Measurements from ENCODE around the gene PLEKHO2.

The PLEKHO2 gene

DNA sequence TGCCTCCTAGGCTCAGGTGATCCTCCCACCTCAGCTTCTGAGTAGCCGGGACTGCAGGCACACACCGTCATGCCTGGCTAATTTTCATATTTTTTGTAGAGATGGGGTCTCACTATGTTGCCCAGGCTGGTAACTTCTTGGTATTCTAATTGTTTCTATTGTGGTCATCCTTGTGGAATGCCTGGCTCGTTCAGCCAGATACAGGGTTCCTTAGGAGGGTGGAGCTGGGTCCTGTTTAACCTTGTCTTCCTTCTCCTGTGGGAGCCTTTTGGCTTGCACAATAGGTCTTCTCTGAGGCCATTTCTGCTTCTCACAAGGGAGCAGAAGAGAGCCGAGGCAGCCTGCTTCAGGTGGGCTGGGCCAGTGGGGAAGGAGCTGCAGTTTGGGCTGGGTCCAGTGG lies 15.7 kb downstream of the PLEKHO2 start:
- no peak for DNase-seq

DNA sequence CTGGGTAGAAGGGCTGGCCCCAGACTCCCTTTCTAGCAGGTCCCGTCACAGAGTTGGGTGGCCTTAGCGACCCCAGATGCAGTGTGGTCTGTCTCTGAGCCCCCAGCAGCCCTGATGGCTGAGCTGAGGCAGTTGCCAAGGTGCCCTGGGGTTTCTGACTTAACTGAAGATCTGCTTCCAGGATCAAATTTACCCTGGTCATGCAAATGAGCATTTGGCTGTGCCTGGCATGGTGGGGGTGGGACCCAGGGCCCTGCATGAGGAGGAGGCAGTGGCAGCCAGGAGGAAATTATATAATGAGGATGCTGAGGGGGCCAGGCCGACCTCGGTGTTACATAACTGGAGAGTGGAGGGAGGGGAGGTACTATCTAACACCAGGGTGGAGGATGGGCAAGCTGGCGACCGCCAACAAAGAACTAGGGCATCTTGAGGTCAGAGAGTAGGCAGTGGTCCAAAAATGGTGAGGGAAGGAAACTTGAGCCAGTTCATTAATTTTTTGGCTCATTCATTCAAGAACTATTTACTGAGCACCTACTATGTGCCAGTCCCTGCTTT lies 16.4 kb downstream of the PLEKHO2 start:
- DNase-seq: peak; percentile 21

DNA sequence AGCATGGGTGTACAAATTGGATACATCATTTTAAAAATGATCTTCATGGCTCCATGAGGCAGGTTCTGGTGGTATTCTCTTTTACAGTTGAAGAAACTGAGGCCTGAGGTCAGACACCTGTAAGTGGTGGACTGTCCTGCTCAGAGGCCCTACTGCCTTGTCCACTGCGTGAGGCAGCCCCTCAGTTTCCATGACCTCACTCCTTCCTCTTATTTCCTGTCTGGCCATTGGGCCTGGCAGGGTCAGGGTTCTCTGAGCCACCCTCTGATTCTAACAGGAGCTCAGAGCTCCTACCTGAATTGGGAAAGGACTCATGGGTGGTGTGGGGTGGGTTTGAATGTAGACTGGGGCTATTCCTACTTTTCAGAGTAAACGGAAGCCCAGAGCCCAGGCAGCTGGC lies 17.5 kb downstream of the PLEKHO2 start:
- DNase-seq: no peak

DNA sequence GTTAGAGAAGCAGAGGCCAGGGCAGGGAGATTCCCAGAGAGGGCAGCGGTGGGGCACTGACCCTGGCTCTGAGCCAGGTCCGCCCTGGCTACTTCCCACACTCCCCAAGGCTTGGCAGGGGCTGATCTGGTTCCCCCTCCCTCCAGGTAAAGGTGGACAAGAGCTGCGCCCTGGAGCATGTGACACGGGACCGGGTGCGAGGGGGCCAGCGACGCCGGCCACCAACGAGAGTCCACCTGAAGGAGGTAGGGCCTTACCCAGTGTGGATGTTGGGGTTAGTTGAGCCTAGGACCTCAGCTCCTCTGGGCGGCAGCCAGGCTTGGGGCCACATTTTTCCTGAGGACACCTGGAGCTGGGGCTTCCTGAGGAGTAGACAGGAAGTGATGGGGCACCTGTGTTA lies 19.6 kb downstream of the PLEKHO2 start:
- DNase-seq: no peak

DNA sequence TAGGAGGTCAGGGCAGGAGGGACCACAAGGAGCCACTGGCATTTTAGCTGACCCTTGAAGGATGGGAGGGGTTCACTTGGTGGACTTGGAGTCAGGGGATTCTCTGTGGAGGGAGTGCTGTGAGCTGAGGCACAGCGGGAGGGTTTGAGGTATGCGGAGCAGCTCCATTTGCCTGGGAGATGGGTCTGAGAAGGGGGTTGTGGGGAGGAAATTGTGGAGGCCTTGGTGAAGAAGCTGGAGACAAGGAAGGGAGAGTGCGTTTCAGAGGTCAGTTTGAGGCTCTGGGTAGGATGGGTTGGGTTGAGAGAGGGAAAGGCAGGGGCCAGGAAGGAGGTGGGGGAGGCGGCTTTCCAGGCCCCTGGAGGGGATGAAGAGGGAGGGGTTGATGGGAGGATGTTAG lies 20.2 kb downstream of the PLEKHO2 start:
- no peak for DNase-seq

DNA sequence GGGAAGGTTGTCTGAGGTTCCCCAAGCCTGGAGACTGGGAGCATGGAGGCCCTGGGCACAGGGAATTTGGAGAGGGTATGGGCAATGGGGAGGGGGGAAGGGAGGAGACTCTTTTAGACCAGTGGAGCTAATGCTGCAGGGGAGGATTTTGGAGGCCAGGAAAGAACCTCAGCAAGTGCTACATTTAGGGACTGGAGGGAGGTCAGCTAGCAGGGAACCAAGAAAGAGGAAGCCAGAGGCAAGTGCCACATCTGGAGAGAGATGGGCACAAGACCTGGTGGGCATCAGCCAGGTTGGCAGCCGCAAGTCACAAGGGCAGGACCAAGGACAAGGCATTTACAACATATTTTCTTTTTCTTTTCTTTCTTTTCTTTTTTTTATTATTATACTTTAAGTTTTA lies 20.7 kb downstream of the PLEKHO2 start:
- DNase-seq: no peak

DNA sequence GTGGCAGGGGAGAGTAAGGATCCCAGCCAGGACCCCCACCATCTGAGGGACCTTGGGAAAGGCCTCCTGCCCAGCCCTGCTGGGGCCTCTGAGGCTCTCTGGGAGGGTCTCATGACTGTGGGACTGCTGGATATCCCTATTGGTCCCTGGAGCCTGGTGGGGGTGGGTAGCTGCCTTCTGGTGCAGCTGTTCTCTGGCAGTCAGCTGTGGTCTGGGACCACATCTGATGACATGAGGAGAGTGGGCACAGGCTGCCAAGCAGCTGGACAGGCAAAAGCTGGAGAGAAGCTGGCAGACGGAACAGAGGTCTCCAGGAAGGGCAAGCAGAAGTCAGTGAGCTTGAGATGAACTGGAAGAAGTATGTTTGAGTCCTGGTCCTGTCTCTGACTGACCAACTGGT lies 22.4 kb downstream of the PLEKHO2 start:
- no peak for DNase-seq

DNA sequence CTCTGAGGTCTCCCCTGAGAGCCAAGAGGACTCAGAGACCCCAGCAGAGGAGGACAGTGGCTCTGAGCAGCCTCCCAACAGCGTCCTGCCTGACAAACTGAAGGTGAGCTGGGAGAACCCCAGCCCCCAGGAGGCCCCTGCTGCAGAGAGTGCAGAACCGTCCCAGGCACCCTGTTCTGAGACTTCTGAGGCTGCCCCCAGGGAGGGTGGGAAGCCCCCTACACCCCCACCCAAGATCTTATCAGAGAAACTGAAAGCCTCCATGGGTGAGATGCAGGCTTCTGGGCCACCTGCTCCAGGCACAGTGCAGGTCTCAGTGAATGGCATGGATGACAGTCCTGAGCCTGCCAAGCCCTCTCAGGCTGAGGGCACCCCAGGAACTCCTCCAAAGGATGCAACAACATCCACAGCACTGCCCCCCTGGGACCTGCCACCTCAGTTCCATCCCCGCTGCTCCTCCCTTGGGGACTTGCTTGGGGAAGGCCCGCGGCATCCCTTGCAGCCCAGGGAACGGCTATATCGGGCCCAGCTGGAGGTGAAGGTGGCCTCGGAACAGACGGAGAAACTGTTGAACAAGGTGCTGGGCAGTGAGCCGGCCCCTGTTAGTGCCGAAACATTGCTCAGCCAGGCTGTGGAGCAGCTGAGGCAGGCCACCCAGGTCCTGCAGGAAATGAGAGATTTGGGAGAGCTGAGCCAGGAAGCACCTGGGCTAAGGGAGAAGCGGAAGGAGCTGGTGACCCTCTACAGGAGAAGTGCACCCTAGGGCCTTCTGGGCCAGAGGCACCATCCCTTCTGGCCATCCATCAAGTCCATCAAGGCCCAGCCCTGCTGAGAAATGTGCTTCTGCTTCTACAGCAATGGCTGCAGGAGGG lies 23.6 kb downstream of the PLEKHO2 start:
- DNase-seq: no peak

DNA sequence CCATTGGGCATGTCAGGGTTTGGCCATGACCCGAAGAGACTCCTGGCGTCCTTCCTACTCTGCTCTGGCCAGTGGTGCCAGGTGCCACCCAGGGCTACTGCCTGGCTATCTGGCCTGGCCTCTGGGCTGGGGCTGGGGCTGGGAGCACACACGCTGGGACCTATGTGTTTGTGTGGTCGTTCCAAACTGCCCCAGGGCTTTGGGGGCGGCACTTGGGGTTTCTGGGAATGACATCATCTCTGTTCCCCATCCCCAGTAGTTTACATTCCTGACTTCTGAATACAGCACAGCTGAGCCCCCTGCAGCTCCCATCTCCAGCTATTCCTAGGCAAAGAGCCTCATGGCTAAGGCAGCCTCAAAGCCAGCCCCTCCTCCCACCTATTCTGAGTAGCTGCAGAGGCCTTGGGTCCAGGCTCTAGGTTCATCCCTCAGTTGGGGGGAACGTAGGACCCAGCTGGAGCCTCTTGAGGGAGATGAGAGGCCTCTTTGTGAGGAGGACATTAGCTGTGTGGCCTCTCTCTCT lies 24.3 kb downstream of the PLEKHO2 start:
- no peak for DNase-seq

DNA sequence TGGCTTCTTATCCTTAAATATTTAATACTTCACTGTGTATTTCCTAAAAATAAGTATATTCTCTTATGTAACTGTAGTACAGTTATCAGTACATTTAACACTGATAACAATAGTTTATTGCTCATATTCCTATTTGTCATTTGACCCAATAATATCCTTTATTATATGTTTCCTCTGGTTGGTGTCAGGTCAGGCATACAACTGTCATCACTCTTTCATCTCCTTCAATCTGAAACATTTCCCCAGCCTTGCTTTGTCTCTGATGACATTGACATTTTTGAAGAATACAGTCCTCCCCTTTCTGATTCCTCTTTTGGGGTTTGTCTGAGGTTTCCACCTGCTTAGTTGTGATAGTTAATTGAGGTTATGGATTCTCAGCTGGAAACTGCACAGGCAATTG lies 27.8 kb downstream of the PLEKHO2 start:
- DNase-seq: no peak

DNA sequence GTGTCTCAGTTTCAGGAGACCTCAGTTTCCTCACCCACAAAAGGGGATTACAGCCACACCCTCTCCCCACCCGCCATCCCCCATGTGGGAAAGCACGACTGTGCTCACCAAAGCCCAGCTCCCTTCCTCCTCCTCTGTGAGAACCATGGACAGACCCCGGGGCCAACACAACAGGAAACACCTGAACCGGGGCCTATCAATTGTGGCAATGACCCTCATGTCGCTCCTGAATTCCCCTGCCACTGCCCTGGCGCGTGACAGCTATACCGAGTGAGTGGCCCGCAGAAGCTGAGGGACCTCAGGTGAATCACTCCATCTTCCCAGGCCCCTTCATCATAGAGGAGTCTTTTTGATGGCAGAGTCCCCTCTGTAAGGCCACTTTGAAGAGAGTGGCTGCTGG lies 28.6 kb downstream of the PLEKHO2 start:
- no peak for DNase-seq

DNA sequence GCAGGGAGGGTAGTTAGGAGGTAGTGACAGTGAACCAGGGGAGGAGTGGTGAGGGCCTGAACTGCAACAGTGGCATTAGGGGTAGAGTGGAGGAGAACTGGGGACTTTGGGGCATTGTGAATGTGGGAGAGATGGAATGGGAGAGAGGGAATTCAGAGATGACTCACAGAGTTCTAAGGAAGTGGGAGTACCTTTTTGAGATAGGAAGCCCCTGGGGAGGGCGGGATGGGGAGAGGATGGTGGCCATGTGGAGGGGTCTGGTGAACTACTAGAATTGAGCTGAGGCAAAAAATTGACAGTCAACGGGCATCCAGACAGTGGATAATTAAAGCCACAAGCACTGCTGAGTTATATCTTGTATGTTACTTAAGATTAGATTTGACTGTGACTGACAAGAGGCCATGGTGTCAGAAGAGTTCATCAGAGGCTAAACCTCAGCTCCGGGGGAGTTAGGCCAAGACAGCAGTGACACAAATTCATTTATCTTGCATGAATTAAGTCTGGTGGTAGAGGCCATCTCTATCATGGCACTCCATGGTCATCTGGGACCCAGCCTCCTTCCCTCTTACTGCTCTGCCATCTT lies 34.0 kb downstream of the PLEKHO2 start:
- no peak for DNase-seq

DNA sequence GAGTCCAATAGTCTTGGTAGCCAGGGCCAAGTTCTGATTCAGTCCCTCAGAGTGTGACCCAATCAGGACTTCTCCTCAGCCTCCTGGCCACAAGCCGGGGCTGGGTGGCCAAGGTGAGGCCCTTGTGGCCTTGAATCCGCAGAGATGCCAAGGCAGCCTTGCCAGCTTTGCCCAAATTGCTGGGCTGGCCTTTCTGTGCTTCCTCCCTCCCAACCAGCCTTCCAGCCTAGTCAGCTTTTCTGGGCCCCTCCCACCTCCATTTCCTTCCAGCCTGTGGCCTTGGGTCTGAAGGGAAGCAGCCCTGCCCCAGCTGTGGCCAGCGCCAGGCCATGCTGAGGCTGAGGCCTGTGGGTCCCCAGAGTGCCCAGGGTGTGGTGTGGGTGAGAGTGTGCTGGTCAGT lies 35.7 kb downstream of the PLEKHO2 start:
- no peak for DNase-seq

DNA sequence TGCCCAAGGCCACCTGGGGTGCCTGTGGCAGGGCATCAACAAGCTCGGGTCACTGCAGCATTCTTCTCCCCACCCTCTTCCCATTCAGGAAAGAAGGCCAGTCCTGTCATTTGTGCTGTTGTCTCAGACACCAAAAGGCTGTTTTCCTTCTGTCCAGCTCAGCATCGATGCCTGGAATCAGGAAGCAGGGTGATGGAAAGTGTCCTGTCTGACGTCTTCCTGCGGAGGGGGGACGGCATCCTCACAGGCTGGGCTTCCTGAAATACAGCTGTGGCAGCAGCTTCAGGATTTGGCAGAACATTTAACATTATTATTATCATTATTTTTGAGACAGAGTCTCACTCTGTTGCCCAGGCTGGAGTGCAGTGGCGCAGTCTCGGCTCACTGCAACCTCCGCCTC lies 37.0 kb downstream of the PLEKHO2 start:
- DNase-seq: no peak

DNA sequence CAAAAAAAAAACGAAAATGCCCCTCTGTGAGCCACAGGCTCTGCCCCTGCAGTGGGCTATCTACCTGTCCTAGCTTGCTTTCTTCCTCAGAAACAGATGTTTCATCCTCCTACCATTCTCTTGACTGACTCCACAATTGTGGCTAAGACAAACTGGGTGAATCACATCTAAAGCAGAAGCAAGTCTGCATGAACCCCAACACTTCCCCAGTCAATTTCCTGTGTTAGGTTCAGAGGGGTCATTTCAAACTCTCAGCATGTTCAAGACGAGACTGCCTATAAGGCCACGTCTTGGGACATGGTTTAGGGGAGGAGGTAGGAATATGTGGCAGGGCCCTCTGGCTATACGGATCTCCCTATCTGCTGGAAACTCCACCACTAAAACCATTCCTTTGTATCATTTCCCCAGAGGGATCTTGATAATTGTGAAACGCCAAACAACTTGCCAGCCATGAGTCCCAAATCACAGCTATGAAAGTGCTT lies 41.4 kb downstream of the PLEKHO2 start:
- no peak for DNase-seq

DNA sequence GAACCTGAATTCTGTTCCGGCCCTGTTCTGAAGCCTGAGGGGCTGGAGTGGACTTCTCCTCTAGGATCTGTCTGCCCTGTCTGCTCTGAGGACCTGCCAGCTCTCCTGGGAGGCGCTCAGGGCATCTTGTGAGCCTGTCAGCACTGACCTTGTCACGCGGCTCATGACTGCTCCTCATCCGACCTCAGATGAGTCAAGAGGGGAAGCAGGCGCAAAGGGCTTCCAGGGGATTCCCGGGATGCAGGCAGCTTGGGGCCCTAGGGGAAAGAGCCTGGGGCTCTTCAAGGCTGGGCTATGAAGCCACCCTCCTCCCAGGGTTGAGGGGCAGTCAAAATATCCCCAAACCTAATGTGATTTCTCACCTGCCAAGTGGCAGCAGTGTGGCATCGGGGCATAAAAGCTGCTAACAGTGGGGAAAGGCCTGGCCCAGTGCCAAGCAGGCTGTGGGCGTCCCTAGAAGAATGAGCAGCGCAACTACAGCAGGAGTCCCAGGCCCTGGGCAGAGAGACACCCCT lies 42.3 kb downstream of the PLEKHO2 start:
- no peak for DNase-seq

DNA sequence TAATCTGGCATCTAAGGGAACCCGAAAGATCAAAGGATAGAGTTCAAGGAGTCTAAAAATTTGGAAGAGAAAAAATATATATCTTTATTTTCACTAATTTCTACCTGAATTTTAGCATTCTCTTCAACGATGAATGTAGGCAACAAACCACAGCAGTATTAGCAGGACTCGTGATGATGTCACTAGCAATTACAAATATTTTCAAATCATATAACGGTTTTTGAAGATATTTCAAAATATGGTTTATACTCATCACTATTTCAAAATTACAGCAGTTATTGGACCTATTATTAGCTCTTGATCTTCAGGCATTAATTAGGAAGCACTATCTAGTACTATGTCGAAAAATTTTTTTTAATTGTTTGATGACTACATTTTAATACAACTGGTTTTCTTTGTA lies 43.0 kb downstream of the PLEKHO2 start:
- DNase-seq: no peak

DNA sequence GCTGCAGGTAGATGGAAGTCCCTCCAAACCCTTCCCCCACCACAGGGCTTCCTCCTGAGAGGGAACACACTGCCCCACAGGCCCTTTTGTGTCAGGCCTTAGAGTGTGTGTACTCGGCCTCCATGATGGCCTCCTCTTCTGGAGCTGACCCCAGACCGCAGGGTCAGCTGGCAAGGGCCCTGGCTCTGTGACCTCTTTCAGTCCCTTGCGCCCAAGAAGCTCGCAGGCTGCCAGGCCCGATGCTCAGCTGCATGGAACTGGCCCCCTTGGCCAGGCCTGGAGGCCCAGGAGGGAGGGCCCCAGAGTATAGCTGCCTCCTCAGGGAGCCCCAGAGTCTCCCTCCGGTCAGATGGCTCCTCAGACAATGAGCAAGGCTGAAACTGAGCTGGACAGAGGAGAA lies 46.6 kb downstream of the PLEKHO2 start:
- DNase-seq: no peak

DNA sequence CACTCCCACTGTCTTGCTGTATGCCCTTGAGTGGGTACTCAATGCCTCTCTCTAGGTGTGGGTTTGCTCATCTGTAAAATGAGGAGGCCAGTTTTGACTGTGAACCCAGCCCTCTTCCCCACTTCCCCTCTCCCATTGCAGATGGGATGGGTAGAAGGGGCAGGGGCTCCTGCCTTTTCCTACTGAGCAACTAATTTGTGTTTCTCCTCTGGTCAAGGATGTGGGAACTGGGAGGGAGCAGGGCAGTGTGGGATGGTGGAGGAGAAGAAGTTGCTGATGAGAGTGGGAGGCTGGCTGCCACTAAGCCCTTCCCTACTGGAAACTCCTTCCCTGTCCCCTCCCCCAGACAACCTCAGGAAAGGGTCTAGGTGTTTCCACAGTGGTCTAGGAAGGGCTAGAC lies 49.8 kb downstream of the PLEKHO2 start:
- DNase-seq: no peak

DNA sequence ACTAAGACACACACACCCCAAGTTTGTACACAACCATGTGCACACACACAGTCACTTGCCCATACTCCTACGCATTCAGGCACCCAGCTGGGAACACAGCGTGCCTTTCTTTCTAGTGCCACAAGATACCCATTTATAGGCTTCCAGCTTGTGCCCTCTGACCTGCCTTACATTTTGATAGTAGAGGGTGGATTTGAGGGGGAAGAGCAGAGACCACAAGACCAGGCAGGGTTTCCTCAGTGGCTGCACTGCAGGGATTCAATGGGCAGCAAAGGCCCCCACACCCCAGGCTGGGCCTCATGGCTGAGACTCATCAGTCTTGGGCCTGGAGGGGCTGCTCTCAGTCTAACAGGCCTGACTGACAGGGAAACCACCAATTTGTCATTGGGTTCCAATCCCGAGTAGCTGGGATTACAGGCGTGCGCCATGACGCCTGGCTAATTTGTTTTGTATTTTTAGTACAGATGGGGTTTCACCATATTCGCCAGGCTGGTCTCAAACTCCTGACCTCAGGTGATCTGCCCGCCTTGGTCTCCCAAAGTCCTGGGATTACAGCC lies 51.2 kb downstream of the PLEKHO2 start:
- no peak for DNase-seq

DNA sequence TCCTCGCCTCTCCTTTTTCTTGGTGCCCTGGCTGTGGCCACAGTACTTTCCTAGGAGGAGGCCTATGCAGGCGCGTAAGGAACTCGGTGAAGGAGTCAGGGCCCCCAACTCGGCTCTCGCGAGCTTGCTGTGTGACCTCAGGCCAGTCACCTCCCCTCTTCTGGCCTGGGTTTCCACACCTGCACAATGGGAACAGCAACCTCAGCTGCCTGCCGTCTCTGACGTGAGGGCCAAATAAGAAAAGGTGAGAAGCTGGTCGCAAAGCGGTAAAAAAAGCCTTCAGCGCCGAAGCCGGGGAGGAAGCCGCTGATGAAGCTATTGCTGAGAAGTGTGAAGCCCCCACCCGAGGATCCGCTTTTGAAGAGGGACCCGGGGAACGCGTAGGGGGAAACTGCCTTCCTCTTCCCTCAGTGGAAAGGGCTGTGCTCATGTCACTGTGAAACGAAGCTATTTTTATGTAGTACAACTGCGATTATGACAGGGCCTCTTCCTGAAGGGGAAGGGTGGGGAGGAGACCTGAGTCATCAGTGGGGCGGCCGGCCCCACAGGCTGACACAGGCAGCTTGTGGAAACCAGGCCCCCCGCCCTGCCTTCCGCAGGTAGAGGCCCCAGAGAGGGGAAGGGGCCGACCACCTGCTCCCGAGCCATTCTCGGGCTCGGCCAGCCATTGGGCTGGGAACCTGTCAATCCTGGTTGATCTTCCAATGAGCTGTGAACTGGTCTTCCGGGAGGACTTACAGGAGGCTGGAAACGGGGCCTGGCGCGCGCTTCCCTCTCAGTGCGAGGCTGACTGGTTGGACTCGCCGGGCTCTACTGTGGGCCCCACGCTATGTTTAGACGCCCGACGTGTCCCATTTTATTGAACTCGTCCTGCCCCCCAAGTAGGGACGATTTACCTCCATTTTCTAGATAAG lies 52.0 kb downstream of the PLEKHO2 start:
- no peak for DNase-seq

DNA sequence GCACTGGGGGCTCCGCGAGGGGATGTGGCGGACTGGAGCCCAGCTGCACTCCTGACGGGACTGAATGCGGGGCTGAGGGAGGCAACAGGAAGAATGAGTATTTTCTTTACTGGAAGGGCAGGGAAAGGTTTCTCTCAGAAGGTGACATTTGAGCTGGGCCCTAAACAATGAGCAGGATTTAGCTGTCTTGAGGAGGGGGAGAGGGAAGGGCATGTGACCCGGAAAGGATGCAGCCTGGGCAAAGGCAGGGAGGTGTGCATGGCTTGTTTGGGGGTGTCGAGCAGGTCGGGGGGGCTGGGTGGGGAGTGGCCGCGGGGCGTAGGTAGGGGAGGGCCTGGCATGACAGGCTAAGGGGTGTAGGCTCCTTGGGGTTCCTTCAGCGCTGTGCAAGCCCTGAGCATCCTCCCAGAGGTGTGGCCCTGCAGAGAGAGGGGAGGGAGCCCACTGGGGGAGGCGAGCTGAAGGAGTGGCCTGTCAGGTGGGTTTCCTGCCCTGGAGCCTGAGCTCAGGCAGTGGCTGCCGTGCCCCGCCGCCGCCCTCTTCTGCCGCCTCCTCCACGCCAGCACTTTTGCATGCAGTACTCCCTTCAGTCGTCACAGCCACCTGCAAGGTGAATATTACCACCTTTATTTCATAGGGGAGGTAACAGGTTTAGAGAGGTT lies 52.8 kb downstream of the PLEKHO2 start:
- no peak for DNase-seq
